HEK293T (cell line): Measurements from ENCODE around the gene IRF8.

Experiments
- CTCF ChIA-PET: fragments of 350-600 bp; formaldehyde crosslinking; extraction: SDS; loops from one replicate; lab custom pipeline; 2021; ENCODE audit warnings: antibody characterized with exemption, inconsistent platforms; lab: Yijun Ruan, JAX
- POLR2A ChIA-PET: fragments of 350-600 bp; formaldehyde crosslinking; extraction: SDS; loops from one replicate; lab custom pipeline; 2020; ENCODE audit warnings: antibody characterized with exemption, inconsistent platforms; lab: Yijun Ruan, JAX
- DNase-seq: peaks from one replicate; pipeline ENCODE4 v3.0.0; 2012; ENCODE audit warnings: mixed read lengths; ENCODE audit errors: extremely low spot score
- ARNT ChIP-seq: fragments of 450-650 bp; IDR thresholded peaks from 2 replicates; pipeline ENCODE4 v1.6.1; 2017; ENCODE audit warnings: mild to moderate bottlenecking
- BHLHE40 ChIP-seq: fragments of 450-650 bp; IDR thresholded peaks from 2 replicates; pipeline ENCODE4 v1.6.1; 2016; ENCODE audit warnings: mild to moderate bottlenecking, moderate library complexity, borderline replicate concordance
- CTBP1 ChIP-seq: fragments of 450-650 bp; IDR thresholded peaks from 2 replicates; pipeline ENCODE4 v1.6.1; 2016; ENCODE audit warnings: borderline replicate concordance
- ELF4 ChIP-seq: fragments of 450-650 bp; IDR thresholded peaks from 2 replicates; pipeline ENCODE4 v1.6.1; 2017; ENCODE audit warnings: antibody characterized with exemption
- FOXA1 ChIP-seq: fragments of 450-650 bp; IDR thresholded peaks from 2 replicates; pipeline ENCODE4 v1.6.1; 2016; ENCODE audit warnings: mild to moderate bottlenecking
- FOXK2 ChIP-seq: fragments of 450-650 bp; IDR thresholded peaks from 2 replicates; pipeline ENCODE4 v1.6.1; 2016; ENCODE audit warnings: mild to moderate bottlenecking
- FOXM1 ChIP-seq: fragments of 450-650 bp; IDR thresholded peaks from 2 replicates; pipeline ENCODE4 v1.6.1; 2017; ENCODE audit warnings: mild to moderate bottlenecking, borderline replicate concordance
- HDGF ChIP-seq: fragments of 450-650 bp; IDR thresholded peaks from 2 replicates; pipeline ENCODE4 v1.6.1; 2017; ENCODE audit warnings: antibody characterized with exemption, borderline replicate concordance
- L3MBTL2 ChIP-seq: fragments of 450-650 bp; conservative IDR thresholded peaks from 2 replicates; pipeline ENCODE4 v1.6.1; 2016; ENCODE audit warnings: mild to moderate bottlenecking
- LEF1 ChIP-seq: fragments of 450-650 bp; IDR thresholded peaks from 2 replicates; pipeline ENCODE4 v1.6.1; 2017; ENCODE audit warnings: mild to moderate bottlenecking, borderline replicate concordance
- NFRKB ChIP-seq: fragments of 450-650 bp; IDR thresholded peaks from 2 replicates; pipeline ENCODE4 v1.6.1; 2016; ENCODE audit warnings: mild to moderate bottlenecking, moderate library complexity
- PKNOX1 ChIP-seq: fragments of 450-650 bp; IDR thresholded peaks from 2 replicates; pipeline ENCODE4 v1.6.1; 2016
- SP1 ChIP-seq: fragments of 450-650 bp; IDR thresholded peaks from 2 replicates; pipeline ENCODE4 v1.6.1; 2017
- SUZ12 ChIP-seq: fragments of 450-650 bp; IDR thresholded peaks from 2 replicates; pipeline ENCODE4 v1.6.1; 2016; ENCODE audit warnings: mild to moderate bottlenecking
- TARDBP ChIP-seq: fragments of 450-650 bp; IDR thresholded peaks from 2 replicates; pipeline ENCODE4 v1.6.1; 2016
- ZNF384 ChIP-seq: fragments of 450-650 bp; IDR thresholded peaks from 2 replicates; pipeline ENCODE4 v1.6.1; 2016

The IRF8 gene

DNA sequence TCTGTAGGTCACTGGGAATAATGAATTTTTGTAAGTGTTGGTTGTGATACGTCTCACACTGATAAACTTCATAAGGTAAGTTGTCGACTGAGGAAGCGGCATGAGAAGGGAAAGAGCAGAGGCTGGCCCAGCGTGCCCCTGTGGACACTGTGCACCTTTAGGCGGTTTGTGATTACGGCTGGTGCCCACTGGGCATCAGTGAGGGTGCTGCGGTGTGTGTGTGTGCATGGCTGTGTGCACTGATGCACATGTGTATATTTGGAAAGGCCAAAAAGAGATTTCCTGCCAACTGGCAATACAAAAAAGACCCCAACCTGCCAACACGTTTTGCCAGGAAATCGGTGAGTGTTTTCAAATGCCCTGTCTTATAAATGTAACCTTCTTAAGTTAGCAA lies 11.9 kb downstream of the IRF8 start:
- ChIA-PET POLR2A (no interaction called here), CTCF (no interaction called here)
- TF ChIP-seq ELF4, result no peak
- TF ChIP-seq ZNF384, result no peak
- no peak for TF ChIP-seq FOXM1
- no peak for TF ChIP-seq SUZ12
- no peak for TF ChIP-seq BHLHE40
- no peak for TF ChIP-seq L3MBTL2
- TF ChIP-seq FOXK2, result no peak
- TF ChIP-seq SP1, result no peak
- TF ChIP-seq ARNT, result no peak
- TF ChIP-seq NFRKB, result no peak
- no peak for TF ChIP-seq FOXA1
- TF ChIP-seq LEF1, result no peak
- TF ChIP-seq PKNOX1, result no peak
- TF ChIP-seq CTBP1, result no peak
- TF ChIP-seq TARDBP, result no peak
- no peak for TF ChIP-seq HDGF
- no peak for DNase-seq

DNA sequence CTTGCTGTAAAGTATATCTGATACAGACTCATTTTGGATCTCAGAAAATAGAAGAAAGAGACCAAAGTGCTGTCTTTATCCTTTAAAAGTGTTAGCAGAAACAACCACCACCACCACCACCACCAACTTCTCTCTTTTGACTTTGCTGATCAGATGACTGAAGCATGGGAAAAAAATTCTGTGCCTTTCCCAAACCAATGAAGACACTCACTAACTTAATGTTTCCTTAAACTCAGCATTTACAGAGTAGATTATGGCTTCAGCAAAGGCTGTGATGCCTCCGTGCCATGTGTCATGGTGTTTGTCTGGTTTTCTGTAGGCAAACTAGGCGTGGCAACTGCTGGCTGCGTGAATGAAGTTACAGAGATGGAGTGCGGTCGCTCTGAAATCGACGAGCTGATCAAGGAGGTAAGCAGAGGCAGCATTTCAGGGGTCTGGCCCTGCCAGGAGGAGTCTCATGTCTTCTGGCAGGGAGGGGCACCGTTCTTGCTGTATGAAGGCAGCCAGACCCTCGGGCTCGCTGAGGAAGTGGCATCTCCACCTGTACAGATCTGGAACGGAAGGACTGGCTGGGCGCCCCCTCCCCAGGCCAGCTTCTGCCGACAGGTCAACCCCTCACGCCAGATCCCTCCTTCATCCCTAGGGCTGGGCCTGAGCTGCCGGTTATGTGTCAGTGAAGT lies 12.4 kb downstream of the IRF8 start:
- POLR2A ChIA-PET, result no interaction called here
- DNase-seq, result no peak
- CTCF ChIA-PET, result no interaction called here
- no peak for TF ChIP-seq SUZ12
- no peak for TF ChIP-seq FOXA1
- no peak for TF ChIP-seq ZNF384
- TF ChIP-seq FOXM1, result no peak
- TF ChIP-seq NFRKB, result no peak
- TF ChIP-seq ARNT, result no peak
- TF ChIP-seq PKNOX1, result no peak
- no peak for TF ChIP-seq FOXK2
- no peak for TF ChIP-seq HDGF
- TF ChIP-seq TARDBP, result no peak
- no peak for TF ChIP-seq L3MBTL2
- no peak for TF ChIP-seq LEF1
- no peak for TF ChIP-seq BHLHE40
- no peak for TF ChIP-seq SP1
- TF ChIP-seq ELF4, result no peak
- TF ChIP-seq CTBP1, result no peak

- no peak for TF ChIP-seq SP1
- ChIA-PET POLR2A (interaction anchor here (2.2 kb wide), 1 partner anchor 13 kb away, joined by 8 read pairs; the partner anchor contains the start of gene IRF8), CTCF (no interaction called here)
- no peak for DNase-seq
Measured at GRCh38 chr16:85912211-85912974, 13.4 kb downstream of the IRF8 start.

DNA sequence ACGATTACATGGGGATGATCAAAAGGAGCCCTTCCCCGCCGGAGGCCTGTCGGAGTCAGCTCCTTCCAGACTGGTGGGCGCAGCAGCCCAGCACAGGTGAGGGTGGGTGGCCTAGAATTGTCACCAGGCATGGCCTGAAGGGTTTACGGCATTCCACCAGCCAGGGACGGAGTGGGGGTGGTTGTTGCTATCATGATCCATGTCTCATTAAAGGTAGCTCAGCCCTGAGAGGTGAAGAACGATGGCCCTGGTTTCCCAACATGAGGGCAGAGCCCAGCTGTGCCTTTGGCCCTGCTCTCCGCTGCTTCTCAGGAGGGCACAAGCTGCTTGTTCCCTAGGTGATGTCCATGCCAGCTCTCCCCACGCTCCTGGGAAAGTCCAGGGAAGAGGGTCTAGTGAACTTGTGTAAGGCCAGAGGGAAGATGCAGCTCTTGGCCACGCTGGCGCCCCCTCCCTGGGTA lies 14.2 kb downstream of the IRF8 start:
- ChIA-PET CTCF (no interaction called here), POLR2A (interaction anchor here (2.2 kb wide), 1 partner anchor 14 kb away, joined by 8 read pairs; the partner anchor contains the start of gene IRF8)
- DNase-seq, result no peak
- TF ChIP-seq CTBP1 (no peak), ELF4 (no peak), FOXA1 (no peak), LEF1 (no peak), SUZ12 (no peak), HDGF (no peak), PKNOX1 (no peak), FOXK2 (no peak), TARDBP (no peak), SP1 (no peak), ZNF384 (no peak), L3MBTL2 (no peak), BHLHE40 (no peak), FOXM1 (no peak), ARNT (no peak), NFRKB (no peak)

- ChIA-PET POLR2A (interaction anchor here (2.2 kb wide), 1 partner anchor 15 kb away, joined by 8 read pairs; the partner anchor contains the start of gene IRF8), CTCF (no interaction called here)
- DNase-seq, result no peak
- TF ChIP-seq ELF4 (no peak), ARNT (no peak), NFRKB (no peak)
Measured at GRCh38 chr16:85913688-85914422, 14.9 kb downstream of the IRF8 start.
